ENCODE data around the gene PLAAT2. TPM values are rescaled to one million over a fixed set of nuclear protein-coding genes. Genes with fewer than 3 reads are reported as not detected.

The PLAAT2 gene
- total and polyA plus RNA-seq, 2 of the 13 experiments (the other 11 are each of a cell fraction or from before 2014, with no cell fraction given): 0.22 TPM; not detected in 1

GRCh38 chr11:63569570-63569969, 6.4 kb upstream of the PLAAT2 start (continued):
- TF ChIP-seq KIAA2018 (CRISPR knock-in tag; IDR thresholded peaks at IDR 0.05; ENCODE audit: borderline replicate concordance) (no peak), PRPF4 (IDR thresholded peaks at IDR 0.05; ENCODE audit: low read depth, low read length, poor library complexity, severe bottlenecking) (no peak), PLRG1 (conservative IDR thresholded peaks at IDR 0.05) (no peak), ZNF3 (CRISPR knock-in tag; IDR thresholded peaks at IDR 0.05) (no peak), LBX2 (CRISPR knock-in tag; IDR thresholded peaks at IDR 0.05; ENCODE audit: borderline replicate concordance) (no peak), GLI4 (CRISPR knock-in tag; IDR thresholded peaks at IDR 0.05; ENCODE audit: borderline replicate concordance) (no peak), AFF4 (CRISPR knock-in tag; IDR thresholded peaks at IDR 0.05) (no peak), ASH2L (IDR thresholded peaks at IDR 0.05; ENCODE audit: insufficient read length, low read depth, low read length) (no peak)
- TF ChIP-seq, protein P1, sequence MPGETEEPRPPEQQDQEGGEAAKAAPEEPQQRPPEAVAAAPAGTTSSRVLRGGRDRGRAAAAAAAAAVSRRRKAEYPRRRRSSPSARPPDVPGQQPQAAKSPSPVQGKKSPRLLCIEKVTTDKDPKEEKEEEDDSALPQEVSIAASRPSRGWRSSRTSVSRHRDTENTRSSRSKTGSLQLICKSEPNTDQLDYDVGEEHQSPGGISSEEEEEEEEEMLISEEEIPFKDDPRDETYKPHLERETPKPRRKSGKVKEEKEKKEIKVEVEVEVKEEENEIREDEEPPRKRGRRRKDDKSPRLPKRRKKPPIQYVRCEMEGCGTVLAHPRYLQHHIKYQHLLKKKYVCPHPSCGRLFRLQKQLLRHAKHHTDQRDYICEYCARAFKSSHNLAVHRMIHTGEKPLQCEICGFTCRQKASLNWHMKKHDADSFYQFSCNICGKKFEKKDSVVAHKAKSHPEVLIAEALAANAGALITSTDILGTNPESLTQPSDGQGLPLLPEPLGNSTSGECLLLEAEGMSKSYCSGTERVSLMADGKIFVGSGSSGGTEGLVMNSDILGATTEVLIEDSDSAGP (CRISPR knock-in tag; IDR thresholded peaks at IDR 0.05; ENCODE audit: borderline replicate concordance): no peak
